HT-29 (cell line): Measurements from ENCODE around the gene DBNL. TPM values are rescaled to one million over a fixed set of nuclear protein-coding genes. Genes with fewer than 3 reads are reported as not detected.

ENCODE experiments used
- DNase-seq: peaks from one replicate; pipeline ENCODE4 v3.0.0-alpha.2; 2015; ENCODE audit warnings: low spot score
- total RNA-seq: library from RNA; depleted of rRNA; stranded (reverse); fragments of >200 nt; shearing (Covaris generic); gene quantifications from 2 replicates; pipeline ENCODE4 v1.2.3, GENCODE V29; 2014

Gene DBNL
- total RNA-seq, 1 experiment from 2014 or later: 184 TPM

- DNase-seq: no peak
Measured at GRCh38 chr7:44098092-44099068, 53.9 kb downstream of the DBNL start.

DNA sequence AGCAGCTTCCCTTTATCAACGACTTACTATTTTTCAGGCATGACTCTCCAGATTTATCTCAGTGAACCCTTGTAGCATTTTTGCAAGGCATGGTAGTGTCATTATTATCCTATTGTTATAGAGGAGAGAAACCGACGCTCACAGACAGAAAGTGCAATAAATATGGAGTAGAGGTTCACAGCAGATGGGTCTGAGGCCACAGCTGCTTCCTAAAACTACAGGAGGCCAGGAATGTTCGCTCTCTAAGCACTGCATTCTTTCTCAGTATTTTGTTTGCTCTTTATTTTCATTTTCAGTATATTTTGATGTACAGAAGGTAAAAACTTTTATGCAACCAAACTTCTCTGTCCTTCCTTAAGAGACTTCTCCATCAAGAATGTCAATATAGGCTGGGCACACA is 55.2 kb downstream of the DBNL start:
- DNase-seq: no peak

- no peak for DNase-seq
Measured at GRCh38 chr7:44100458-44101302, 56.2 kb downstream of the DBNL start.

- no peak for DNase-seq
Measured at GRCh38 chr7:44101303-44101965, 56.9 kb downstream of the DBNL start.

GRCh38 chr7:44101966-44102845 is 57.7 kb downstream of the DBNL start:
- DNase-seq: no peak

DNA sequence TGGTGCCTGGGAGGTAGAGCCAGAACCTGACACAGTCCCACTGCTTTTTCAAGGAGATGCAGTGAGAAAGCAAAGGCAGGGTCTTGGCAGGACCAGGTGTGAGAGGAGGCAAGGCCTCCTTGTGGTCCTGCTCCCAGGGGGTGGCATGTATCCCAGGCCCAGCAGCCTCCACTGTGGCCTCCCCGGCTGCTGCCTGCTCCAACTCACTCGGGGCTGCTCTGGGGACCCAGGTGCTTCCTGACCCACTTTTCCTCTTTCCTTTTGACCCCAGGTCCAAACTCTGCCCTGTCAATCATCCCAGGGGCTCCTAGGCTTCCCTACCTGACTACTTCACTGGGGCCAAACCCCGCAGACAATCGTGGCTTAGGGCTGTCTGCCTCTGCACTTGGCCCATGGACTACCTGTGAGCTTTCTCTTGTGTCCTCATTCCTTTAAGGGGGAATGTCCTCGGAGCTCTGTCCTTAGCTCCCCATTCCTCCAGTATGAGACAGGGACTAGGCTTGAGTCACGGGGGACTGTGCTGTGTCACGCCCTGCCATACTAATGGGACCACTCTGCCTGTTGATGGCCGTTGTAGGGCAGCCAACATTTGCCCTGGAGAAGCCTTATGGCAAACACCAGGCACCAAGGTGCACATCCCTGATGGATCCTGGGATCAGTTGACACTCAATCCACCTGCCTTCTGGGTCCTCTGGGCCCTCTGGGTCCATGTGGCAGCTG is 58.5 kb downstream of the DBNL start:
- no peak for DNase-seq

DNA sequence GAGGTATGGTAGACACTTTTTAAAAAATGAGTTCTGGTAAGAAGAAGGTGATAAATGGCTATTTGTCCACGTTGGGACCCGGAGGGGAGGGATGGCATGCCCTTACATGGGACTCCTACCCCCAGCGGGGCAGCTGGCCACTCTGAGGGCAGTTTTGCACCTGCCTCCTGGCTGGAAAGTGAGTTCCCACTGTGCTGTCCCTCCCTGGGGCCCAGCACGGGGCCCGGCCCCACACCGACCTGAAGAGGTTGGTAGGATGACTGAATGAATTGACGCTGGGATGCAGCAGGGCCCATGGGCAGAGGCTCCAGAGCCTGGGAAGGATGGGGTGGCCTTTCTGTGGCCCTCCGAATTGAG is 59.0 kb downstream of the DBNL start:
- no peak for DNase-seq

DNA sequence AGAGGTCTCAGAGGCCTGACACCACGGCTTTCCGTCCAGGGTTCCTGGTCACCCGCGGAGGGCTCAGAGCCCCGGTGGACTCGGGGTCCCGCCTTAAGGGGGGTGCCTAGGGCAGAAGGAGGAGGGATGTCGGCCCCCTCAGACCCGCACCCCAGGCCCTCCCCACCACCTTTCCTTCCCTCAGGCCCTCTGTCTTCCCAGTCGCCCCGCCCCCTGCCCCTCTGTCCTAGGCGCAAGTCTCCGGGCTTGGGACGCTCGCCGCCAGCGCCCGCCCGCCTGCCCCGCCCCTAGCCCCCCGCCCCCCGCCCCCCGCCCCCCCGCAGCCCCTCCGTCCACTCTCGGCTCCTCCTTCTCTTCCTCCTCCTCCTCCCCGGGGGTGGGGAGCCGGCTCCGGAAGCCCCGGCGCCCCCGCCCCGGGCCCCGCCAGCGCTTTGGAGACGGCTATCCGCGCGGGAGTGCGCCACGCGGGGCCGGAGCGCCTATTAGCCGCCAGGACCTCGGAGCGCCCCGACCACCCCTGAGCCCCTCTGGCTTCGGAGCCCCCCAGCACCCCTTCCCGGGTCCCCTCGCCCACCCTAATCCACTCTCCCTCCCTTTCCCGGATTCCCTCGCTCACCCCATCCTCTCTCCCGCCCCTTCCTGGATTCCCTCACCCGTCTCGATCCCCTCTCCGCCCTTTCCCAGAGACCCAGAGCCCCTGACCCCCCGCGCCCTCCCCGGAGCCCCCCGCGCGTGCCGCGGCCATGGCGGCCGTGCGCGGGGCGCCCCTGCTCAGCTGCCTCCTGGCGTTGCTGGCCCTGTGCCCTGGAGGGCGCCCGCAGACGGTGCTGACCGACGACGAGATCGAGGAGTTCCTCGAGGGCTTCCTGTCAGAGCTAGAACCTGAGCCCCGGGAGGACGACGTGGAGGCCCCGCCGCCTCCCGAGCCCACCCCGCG is 59.7 kb downstream of the DBNL start, which contains the start of gene AEBP1:
AEBP1 (plus strand) TSS at position 423 of the 937 bp plus-strand sequence; CDS start at position 744, 321 bp downstream.
- no peak for DNase-seq

- DNase-seq: no peak
Measured at GRCh38 chr7:44104860-44105771, 60.6 kb downstream of the DBNL start.

DNA sequence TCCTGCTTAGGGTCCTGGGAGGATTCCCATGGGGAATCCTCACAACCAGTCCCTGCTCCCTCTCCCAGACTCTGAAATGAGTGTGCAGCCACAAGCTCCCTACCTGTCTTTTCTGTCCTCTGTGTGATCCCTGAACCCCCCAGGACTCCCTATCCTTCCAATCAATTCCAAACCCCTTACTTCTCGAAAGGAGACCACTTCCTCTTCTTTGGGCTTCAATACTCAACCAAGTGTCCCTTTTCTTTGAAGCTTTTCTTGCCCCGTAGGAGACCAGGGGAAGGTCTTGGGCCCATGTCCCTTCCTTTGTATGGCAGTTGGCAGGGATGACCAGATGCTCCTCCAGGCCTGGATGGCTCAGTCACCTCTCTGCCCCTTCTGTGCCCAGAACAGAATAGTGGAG is 61.3 kb downstream of the DBNL start:
- DNase-seq: no peak

GRCh38 chr7:44106311-44107065 is 62.0 kb downstream of the DBNL start:
- DNase-seq: no peak

DNA sequence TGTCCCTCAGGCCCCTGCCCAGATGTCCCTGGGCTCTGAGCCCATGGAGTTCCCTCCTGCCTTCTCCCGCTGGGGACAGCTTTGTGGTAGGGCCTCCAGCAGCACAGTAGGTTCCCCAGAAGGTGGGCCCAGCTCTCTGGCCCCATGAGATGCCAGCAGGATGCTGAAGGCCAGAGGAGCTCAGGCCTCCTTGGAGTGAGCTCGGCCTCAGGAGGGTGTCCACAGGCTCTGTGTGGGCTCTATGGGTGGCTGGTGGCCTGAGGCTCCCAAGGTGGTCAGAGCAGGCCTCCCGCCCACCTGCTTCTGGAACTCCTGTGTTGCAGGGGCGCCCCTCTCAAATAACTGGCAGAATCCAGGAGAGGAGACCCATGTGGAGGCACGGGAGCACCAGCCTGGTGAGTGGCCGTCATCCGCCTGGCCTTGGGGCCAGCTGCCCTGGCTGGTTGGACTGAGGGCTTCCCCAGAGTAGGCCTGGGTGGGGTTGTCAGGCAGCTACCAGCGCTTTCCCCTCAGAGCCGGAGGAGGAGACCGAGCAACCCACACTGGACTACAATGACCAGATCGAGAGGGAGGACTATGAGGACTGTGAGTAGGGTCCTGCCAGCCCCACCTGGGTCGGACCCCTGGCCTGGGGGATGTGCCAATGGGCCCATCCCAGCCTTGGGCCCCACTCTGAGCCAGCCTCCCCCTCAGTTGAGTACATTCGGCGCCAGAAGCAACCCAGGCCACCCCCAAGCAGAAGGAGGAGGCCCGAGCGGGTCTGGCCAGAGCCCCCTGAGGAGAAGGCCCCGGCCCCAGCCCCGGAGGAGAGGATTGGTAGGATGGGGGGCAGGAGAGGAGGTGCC is 62.8 kb downstream of the DBNL start:
- no peak for DNase-seq

- DNase-seq: no peak
Measured at GRCh38 chr7:44107961-44108767, 63.7 kb downstream of the DBNL start.

DNA sequence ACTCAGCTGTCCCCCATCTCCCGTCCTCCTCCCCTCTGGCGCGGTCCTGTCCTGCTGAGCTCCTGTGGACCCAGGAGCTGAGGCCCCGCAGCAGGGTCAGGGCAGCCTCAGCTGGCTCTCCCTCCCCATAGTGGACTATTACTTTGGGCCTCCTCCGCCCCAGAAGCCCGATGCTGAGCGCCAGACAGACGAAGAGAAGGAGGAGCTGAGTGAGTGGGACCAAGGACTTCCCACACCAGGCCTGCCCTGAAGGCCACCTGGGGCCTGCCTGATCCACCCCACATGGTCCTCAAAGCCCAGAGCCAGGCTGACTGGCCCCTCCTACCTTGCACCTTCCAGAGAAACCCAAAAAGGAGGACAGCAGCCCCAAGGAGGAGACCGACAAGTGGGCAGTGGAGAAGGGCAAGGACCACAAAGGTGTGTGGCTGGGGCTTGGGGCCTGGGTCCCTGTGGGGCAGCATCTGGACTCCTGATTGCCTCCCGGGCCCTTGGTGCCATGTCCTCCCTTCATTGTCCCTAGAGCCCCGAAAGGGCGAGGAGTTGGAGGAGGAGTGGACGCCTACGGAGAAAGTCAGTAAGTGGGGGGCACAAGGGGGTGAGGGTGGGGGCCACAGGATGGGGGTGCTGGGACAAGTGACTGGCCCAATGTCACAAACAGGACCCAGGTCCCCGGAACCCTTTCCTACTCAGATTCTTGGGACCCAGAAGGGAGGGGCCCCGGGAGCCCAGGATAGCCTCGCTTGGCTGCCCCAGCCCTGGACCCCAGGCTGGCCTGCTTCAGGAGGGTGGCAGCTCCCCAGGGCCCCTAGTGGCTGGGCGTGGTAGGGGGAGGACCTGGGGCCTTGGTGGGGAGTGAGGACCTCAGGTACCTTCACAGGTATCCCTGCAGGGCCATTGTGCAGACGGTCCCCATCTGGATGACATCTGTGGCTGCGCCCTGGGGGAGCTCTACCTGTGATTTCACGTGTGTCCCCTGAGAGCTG is 64.6 kb downstream of the DBNL start:
- no peak for DNase-seq
